GM12878 (cell line): ENCODE measurements around the gene POLD2. TPM values are rescaled to one million over a fixed set of nuclear protein-coding genes. Genes with fewer than 3 reads are reported as not detected.

Experiments
- ATAC-seq: fragments of 200-7000 bp; cut with Tn5 transposase; 3 replicates; pipeline ENCODE4 v1.9.1; 2020; ENCODE audit warnings: mild to moderate bottlenecking, moderate library complexity
- BruUV-seq: library from RNA; stranded (reverse); fragments of 400-500 nt; replicated peaks from 2 replicates; lab custom pipeline; 2021; lab: Mats Ljungman, UMichigan
- CTCF ChIA-PET: fragments of 300-600 bp; sonication (Branson Sonifier 250); formaldehyde crosslinking; extraction: SDS; loops from one replicate; lab custom pipeline; 2021; ENCODE audit warnings: inconsistent platforms; lab: Yijun Ruan, JAX
- POLR2A ChIA-PET: fragments of 350-600 bp; formaldehyde crosslinking; extraction: SDS; loops from one replicate; lab custom pipeline; 2021; ENCODE audit warnings: inconsistent platforms; lab: Charles Lee
- RAD21 ChIA-PET: fragments of 300-600 bp; sonication (Branson Sonifier 250); formaldehyde crosslinking; loops from one replicate; lab custom pipeline; 2023; ENCODE audit warnings: antibody characterized with exemption; ENCODE audit not compliant: unreplicated experiment; lab: Charles Lee
- SMC1A ChIA-PET: fragments of 300-600 bp; sonication (Branson Sonifier 250); formaldehyde crosslinking; loops from one replicate; lab custom pipeline; 2023; ENCODE audit not compliant: unreplicated experiment, uncharacterized antibody; lab: Charles Lee
- DNase-seq: peaks from one replicate; pipeline ENCODE4 v3.0.0-alpha.2; 2011; ENCODE audit warnings: low read depth, low spot score
- FAIRE-seq: peaks from 3 replicates; lab custom pipeline; 2011; peaks lifted over from hg19 to GRCh38; lab: Jason Lieb, UNC
- H2AFZ ChIP-seq: 2 replicates; pipeline ENCODE4 v1.6.0; 2011; ENCODE audit warnings: low read depth, low read length, control low read depth; ENCODE audit not compliant: control insufficient read depth
- H3K27ac ChIP-seq: 2 replicates; pipeline ENCODE4 v1.5.1; 2011; ENCODE audit warnings: control low read depth; ENCODE audit not compliant: control insufficient read depth, insufficient read depth
- H3K27me3 ChIP-seq, 2 experiments: replicated peaks in 1 of 2; 2 replicates each; pipeline versions ENCODE4 v1.6.0 to v1.6.1; 2011; ENCODE audit warnings: low read length in 1 of 2; ENCODE audit not compliant: control insufficient read depth in 2 of 2, insufficient read depth in 2 of 2
- H3K36me3 ChIP-seq, 2 experiments: 2 replicates each; pipeline ENCODE4 v1.5.1; 2011; ENCODE audit warnings: low read length in 1 of 2; ENCODE audit not compliant: control insufficient read depth in 2 of 2, insufficient read depth in 2 of 2
- H3K4me1 ChIP-seq: 2 replicates; pipeline ENCODE4 v1.6.1; 2011; ENCODE audit warnings: mild to moderate bottlenecking, low read length, moderate library complexity, mixed read lengths; ENCODE audit not compliant: control insufficient read depth, insufficient read depth
- H3K4me2 ChIP-seq: 2 replicates; pipeline ENCODE4 v1.6.0; 2011; ENCODE audit warnings: control low read depth; ENCODE audit not compliant: control insufficient read depth, insufficient read depth
- H3K4me3 ChIP-seq: fragments of 200-600 bp; sonication (generic); 2 replicates; pipeline ENCODE4 v1.5.1; 2016
- H3K79me2 ChIP-seq: 2 replicates; pipeline ENCODE4 v1.6.0; 2011; ENCODE audit warnings: low read length; ENCODE audit not compliant: control insufficient read depth, insufficient read depth
- H3K9ac ChIP-seq: 2 replicates; pipeline ENCODE4 v1.8.0; 2011; ENCODE audit warnings: low read length, control low read depth, mixed read lengths; ENCODE audit not compliant: control insufficient read depth, insufficient read depth
- H3K9me3 ChIP-seq: replicated peaks from 3 replicates; pipeline ENCODE4 v1.5.1; 2011; ENCODE audit warnings: mild to moderate bottlenecking, low read length; ENCODE audit not compliant: control insufficient read depth, insufficient read depth
- H4K20me1 ChIP-seq: 2 replicates; pipeline ENCODE4 v1.6.0; 2011; ENCODE audit not compliant: control insufficient read depth, insufficient read depth
- ATF2 ChIP-seq: IDR thresholded peaks from 2 replicates; pipeline ENCODE4 v1.6.1; 2012; ENCODE audit warnings: low read length, inconsistent platforms
- BMI1 ChIP-seq: fragments of 450-650 bp; IDR thresholded peaks from 2 replicates; pipeline ENCODE4 v1.6.1; 2016; ENCODE audit warnings: mild to moderate bottlenecking, moderate library complexity, borderline replicate concordance
- E2F8 ChIP-seq: fragments of 450-650 bp; IDR thresholded peaks from 2 replicates; pipeline ENCODE4 v1.6.1; 2018; ENCODE audit warnings: mild to moderate bottlenecking, low read depth, moderate library complexity; ENCODE audit not compliant: partially characterized antibody
- IKZF2 ChIP-seq, 2 experiments: fragments of 450-650 bp; IDR thresholded peaks; 2 replicates each; pipeline ENCODE4 v1.6.1; 2017; ENCODE audit warnings: mild to moderate bottlenecking in 2 of 2, moderate library complexity in 2 of 2
- JUNB ChIP-seq: IDR thresholded peaks from 2 replicates; pipeline ENCODE4 v1.6.1; 2016; ENCODE audit warnings: antibody characterized with exemption, mild to moderate bottlenecking
- MTA2 ChIP-seq: fragments of 450-650 bp; IDR thresholded peaks from 2 replicates; pipeline ENCODE4 v1.6.1; 2016; ENCODE audit warnings: low read depth, mild to moderate bottlenecking, moderate library complexity
- NKRF ChIP-seq: fragments of 450-650 bp; conservative IDR thresholded peaks from 2 replicates; pipeline ENCODE4 v1.6.1; 2017; ENCODE audit warnings: mild to moderate bottlenecking, moderate library complexity
- NR2F1 ChIP-seq: fragments of 450-650 bp; conservative IDR thresholded peaks from 2 replicates; pipeline ENCODE4 v1.6.1; 2017; ENCODE audit warnings: mild to moderate bottlenecking
- PAX5 ChIP-seq: IDR thresholded peaks from 2 replicates; pipeline ENCODE4 v1.6.1; 2011; ENCODE audit warnings: low read depth, low read length, borderline replicate concordance
- RBBP5 ChIP-seq: fragments of 200-600 bp; sonication (generic); conservative IDR thresholded peaks from 2 replicates; pipeline ENCODE4 v1.6.1; 2016
- SIX5 ChIP-seq: IDR thresholded peaks from 2 replicates; pipeline ENCODE4 v1.6.1; 2011; ENCODE audit warnings: mild to moderate bottlenecking, low read depth, low read length, moderate library complexity; ENCODE audit not compliant: severe bottlenecking
- SMAD1 ChIP-seq: fragments of 450-650 bp; IDR thresholded peaks from 2 replicates; pipeline ENCODE4 v1.6.1; 2018; ENCODE audit warnings: mild to moderate bottlenecking, low read depth; ENCODE audit not compliant: partially characterized antibody
- TCF12 ChIP-seq: IDR thresholded peaks from 2 replicates; pipeline ENCODE4 v1.6.1; 2011; ENCODE audit warnings: low read depth, mild to moderate bottlenecking, low read length
- TCF3 ChIP-seq: IDR thresholded peaks from 2 replicates; pipeline ENCODE4 v1.6.1; 2012; ENCODE audit warnings: low read depth, mild to moderate bottlenecking, low read length, borderline replicate concordance; ENCODE audit not compliant: insufficient read depth
- WRNIP1 ChIP-seq: IDR thresholded peaks from 2 replicates; pipeline ENCODE4 v1.6.1; 2011; ENCODE audit warnings: low read depth, low read length, improper control_type of control experiment, borderline replicate concordance
- YY1 ChIP-seq: IDR thresholded peaks from 2 replicates; pipeline ENCODE4 v1.6.1; 2011; ENCODE audit warnings: low read depth, mild to moderate bottlenecking, low read length
- ZNF24 ChIP-seq: fragments of 450-650 bp; IDR thresholded peaks from 2 replicates; pipeline ENCODE4 v1.6.1; 2017; ENCODE audit warnings: antibody characterized with exemption, mild to moderate bottlenecking
- WGBS: methylation state at CpG from one replicate; pipeline ENCODE4 v1.1.6; 2016; ENCODE audit warnings: low lambda C conversion rate; ENCODE audit not compliant: insufficient replicate concordance, insufficient coverage; ENCODE audit errors: missing lambda C conversion rate; 5-methylcytosine and 5-hydroxymethylcytosine counted together
- in situ Hi-C: fragments of 300-500 bp; cut with MboI; formaldehyde crosslinking; loops from 9 replicates; pipeline ENCODE4 v1.14.3; 2018; ENCODE audit warnings: mixed read lengths
- intact Hi-C: fragments of 100-400 bp; cut with micrococcal nuclease; formaldehyde crosslinking; loops from one replicate; pipeline ENCODE4 v1.14.2; 2022; ENCODE audit not compliant: unreplicated experiment
- polyA plus RNA-seq, 11 experiments: library from polyadenylated mRNA; depleted of rRNA in 4 of 11; unstranded in 6 of 11; stranded (reverse) in 5 of 11; fragments of >200 nt; fragmentation: Nextera tagmentation in 4 of 11; fragmentation: Illumina TruSeq in 1 of 11; extraction: Ambion mirVana in 4 of 11; extraction: Trizol in 1 of 11; gene quantifications; 1 replicate in 1 of 11; 2 replicates in 10 of 11; pipeline versions ENCODE4 v1.2.1 to v1.2.3, GENCODE V29; 2011 to 2016; ENCODE audit warnings: inconsistent platforms in 2 of 11, missing spikeins in 2 of 11, low read depth in 1 of 11
- total RNA-seq, 4 experiments: library from RNA; depleted of rRNA in 3 of 4; stranded (reverse); fragments of >200 nt in 3 of 4; fragmentation: Illumina TruSeq in 1 of 4; extraction: Trizol in 1 of 4; gene quantifications; 2 replicates each; pipeline versions ENCODE4 v1.2.1 to v1.2.3, GENCODE V29; 2013 to 2021
- TF ChIP-seq, protein P1 (sequence below): IDR thresholded peaks from 2 replicates; pipeline ENCODE4 v1.6.1; 2011; ENCODE audit warnings: low read depth, mild to moderate bottlenecking, low read length, moderate library complexity, borderline replicate concordance; ENCODE audit errors: extremely low read depth

The POLD2 gene
- total and polyA plus RNA-seq, 10 of the 15 experiments (the other 5 are each of a cell fraction or from before 2014, with no cell fraction given) = 19.1 to 287 (median 169) TPM

- TF ChIP-seq TCF3 = no peak
- no peak for TF ChIP-seq PAX5
- no peak for TF ChIP-seq ATF2
- no peak for TF ChIP-seq BMI1
- no peak for TF ChIP-seq NKRF
These were observed 11.7 kb upstream of the POLD2 start (continued) for GRCh38 chr7:44134943-44135628.

- H3K4me3 ChIP-seq = no peak overlapping the region
- RAD21 ChIA-PET = no interaction called here
- ATAC-seq = no peak
- no peaks in the 10 kb centered on the region for H3K79me2 ChIP-seq
- H3K4me2 ChIP-seq = no peak overlapping the region
- DNase-seq = no peak
- no peak overlapping the region for H3K9ac ChIP-seq
- SMC1A ChIA-PET = no interaction called here
- CTCF ChIA-PET = interaction anchor here (1.4 kb wide), 1 partner anchor 432 kb away, joined by 3 read pairs; no protein-coding TSS in a partner anchor
- H2AFZ ChIP-seq = no peak overlapping the region
- 29% methylated on average over 3 of the region's 3 CpGs for WGBS
- no peak for FAIRE-seq
- in situ Hi-C loops (no loop called here), intact Hi-C loops (no loop called here)
- no peaks in the 10 kb centered on the region; a peak in 1 of 4 replicates for H3K27me3 ChIP-seq
- H3K27ac ChIP-seq = no peak overlapping the region
- H3K9me3 ChIP-seq = no peaks in the 10 kb centered on the region
- BruUV-seq = no TSS peak
- POLR2A ChIA-PET = interaction anchor here (0.7 kb wide), 1 partner anchor 10 kb away, joined by 3 read pairs; no protein-coding TSS in a partner anchor
- H4K20me1 ChIP-seq = no peaks in the 10 kb centered on the region
- H3K4me1 ChIP-seq = no peaks in the 10 kb centered on the region
- H3K36me3 ChIP-seq = no peaks in the 10 kb centered on the region
- TF ChIP-seq TCF12 = no peak
- TF ChIP-seq MTA2 = no peak
- no peak for TF ChIP-seq SMAD1
- no peak for TF ChIP-seq NR2F1
- no peak for TF ChIP-seq WRNIP1
- TF ChIP-seq IKZF2 (IDR thresholded peaks at IDR 0.05) = no peak
- TF ChIP-seq, protein P1, sequence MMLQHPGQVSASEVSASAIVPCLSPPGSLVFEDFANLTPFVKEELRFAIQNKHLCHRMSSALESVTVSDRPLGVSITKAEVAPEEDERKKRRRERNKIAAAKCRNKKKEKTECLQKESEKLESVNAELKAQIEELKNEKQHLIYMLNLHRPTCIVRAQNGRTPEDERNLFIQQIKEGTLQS = no peak
- TF ChIP-seq RBBP5 = no peak
- TF ChIP-seq JUNB = no peak
- no peak for TF ChIP-seq SIX5
- TF ChIP-seq ZNF24 = no peak
- no peak for TF ChIP-seq YY1
- TF ChIP-seq E2F8 = no peak
These were observed 9.9 kb upstream of the POLD2 start for GRCh38 chr7:44133295-44133694.
